GM21447 (cell line): ENCODE data around the gene TBX1.

Experiments
- ATAC-seq: cut with Tn5 transposase; IDR thresholded peaks from one replicate; pipeline ENCODE4 v1.9.1; 2021; ENCODE audit not compliant: unreplicated experiment

TBX1 gene

GRCh38 chr22:19809741-19810140 lies 49.2 kb downstream of the TBX1 start:
- ATAC-seq, result no peak

GRCh38 chr22:19810381-19811201 lies 50.0 kb downstream of the TBX1 start:
- no peak for ATAC-seq

DNA sequence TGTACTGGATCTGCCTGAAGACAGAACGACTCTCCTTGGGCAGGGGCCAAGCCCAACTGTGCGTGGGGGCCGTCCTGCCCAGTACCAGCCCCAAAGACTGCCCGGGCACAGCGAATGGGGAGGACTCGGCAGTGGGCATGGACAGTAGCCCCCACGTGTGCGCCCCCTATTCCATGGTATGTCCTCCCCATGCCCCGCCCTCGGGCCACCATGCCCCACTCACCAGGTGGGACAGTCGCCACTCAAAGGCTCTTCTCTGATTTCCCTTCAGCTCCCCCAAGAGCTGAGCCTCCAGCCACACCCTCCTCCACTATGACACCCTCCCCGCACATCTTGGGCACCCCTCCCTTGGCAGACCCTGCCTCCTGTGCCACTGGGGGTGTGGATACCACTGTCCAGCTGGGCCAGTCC lies 50.6 kb downstream of the TBX1 start:
- no peak for ATAC-seq

DNA sequence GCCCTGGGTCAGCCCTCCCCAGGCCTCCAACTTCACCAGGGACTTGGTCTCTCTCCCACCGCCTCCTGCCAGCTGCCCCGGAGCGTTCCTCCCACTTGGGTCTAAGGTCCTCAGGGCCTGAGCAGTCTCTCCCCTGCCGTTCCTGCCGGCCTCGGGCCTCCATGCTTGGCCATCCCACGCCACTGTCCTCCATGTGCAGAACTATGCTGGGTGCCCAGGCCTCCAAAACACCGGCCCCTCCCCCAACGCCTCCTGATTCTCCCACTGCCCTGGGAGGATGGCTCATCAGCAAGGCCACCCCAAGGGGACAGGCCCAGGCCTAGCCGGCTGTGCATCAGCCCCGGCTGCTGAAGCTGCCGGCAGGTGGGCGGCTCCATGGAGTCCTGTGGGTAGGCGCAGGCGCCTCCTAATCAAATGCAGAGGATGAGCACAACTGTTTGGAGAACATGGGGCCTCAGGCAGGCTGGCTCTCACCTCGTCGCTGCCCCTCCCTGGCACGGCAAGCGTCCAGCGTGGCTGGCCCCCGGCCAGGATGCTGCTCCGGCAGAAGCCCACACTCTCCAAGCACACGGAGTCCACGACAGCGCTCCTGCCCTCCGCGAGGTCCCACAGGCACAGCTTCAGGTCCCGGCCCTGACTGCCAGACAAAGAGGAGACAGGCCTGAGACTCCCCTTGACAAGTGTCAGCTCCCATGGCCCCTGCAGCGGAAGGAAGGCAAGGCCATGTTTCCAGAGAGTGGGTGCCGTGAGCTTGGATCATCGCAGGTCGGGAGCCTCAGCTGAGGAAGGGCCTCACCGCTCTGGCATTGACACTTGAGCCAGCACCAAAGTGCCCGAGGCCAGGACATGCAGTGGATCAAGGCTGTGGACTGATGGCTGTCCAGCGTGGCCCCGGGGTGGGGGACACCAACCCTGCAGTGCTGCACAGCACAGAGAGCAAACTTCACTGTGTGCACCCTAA lies 51.5 kb downstream of the TBX1 start:
- no peak for ATAC-seq

DNA sequence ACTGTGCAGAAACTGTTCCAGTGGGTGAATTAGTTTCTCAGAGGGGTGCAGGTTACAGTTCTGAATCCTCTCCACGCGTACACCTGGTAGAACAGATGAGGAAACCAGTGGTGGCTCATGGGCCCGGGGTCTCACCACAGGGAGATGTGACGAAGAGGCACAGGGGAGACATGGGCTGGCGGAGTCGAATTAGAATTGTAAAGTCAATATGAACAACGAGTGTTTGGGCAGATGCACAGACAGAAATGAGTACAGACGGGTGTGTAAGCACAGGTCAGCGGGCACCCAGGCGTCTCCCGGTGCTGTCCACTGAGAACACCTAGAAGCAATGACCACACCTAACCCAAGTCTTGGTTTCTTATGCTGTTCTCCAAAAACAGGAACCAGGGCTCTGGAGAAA lies 52.3 kb downstream of the TBX1 start:
- no peak for ATAC-seq

GRCh38 chr22:19814428-19814827 lies 53.9 kb downstream of the TBX1 start:
- ATAC-seq, result no peak

GRCh38 chr22:19815093-19815822 lies 54.7 kb downstream of the TBX1 start:
- ATAC-seq, result no peak

DNA sequence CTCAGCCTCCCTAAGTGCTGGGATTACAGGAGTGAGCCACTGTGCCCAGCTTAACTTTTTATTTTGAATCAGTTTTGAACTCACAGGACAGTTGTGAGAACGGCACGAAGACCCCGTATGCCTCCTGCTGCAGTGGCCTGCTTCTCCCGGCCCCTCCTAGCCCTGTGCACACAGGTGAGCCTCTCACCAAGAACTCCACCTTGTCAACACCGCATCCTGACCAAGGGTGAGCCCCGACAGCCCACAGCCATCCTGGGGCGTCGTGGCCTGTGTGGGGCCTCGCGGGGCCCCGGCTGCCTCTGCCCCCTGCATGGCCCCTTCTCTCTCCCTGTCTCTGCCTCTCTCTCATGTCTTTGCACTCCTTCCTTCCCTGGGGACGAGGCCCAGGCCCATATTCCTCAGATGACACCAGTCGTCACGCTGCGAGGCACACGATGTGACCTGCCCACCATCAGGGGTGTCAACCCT lies 55.3 kb downstream of the TBX1 start:
- ATAC-seq, result no peak

GRCh38 chr22:19816372-19817119 lies 56.0 kb downstream of the TBX1 start:
- ATAC-seq, result no peak
